GM18499 (cell line): Measurements from ENCODE around the gene ATG10.
"Not testable (repeated sequence)": the region's sequence is repeated elsewhere in the genome, so short reads cannot be mapped to it uniquely, and the experiment has no call there.

Experiments used
- ATAC-seq: cut with Tn5 transposase; IDR thresholded peaks from one replicate; pipeline ENCODE4 v1.9.1; 2021; ENCODE audit warnings: moderate number of reproducible peaks; ENCODE audit not compliant: insufficient read depth, unreplicated experiment

ATG10 gene

DNA sequence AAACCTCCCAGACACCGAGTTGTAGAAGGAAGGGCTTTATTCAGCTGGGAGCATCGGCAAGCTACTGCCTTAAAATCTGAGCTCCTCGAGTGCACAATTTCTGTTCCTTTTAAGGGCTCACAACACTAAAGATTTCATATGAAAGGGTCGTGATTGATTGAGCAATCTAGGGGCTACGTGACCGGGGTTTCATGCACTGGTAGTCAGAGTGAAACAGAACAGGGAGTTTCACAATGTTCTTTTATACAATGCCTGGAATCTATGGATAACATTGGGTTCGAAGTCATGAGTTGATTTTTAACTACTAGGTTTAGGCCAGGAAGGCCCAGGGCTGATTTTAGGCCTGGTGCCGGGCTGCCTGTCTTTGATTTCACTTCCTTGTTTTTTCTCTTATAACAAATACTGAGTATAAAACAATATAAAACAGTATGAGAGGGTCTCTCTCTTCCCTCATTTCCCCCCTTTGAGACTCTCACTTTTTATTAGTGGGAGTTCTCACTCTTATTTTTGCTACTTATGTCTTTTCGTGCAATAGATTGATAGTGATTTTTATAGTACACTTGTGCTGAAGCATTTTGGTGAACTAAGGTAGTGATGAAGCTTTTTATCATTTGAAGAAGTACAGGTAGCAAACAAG is 295.6 kb downstream of the ATG10 start:
- ATAC-seq, result not testable (repeated sequence)

- ATAC-seq, result not testable (repeated sequence)
Measured at GRCh38 chr5:82269363-82269762, 297.5 kb downstream of the ATG10 start.

- not testable (repeated sequence) for ATAC-seq
Measured at GRCh38 chr5:82272571-82273356, 300.9 kb downstream of the ATG10 start.

DNA sequence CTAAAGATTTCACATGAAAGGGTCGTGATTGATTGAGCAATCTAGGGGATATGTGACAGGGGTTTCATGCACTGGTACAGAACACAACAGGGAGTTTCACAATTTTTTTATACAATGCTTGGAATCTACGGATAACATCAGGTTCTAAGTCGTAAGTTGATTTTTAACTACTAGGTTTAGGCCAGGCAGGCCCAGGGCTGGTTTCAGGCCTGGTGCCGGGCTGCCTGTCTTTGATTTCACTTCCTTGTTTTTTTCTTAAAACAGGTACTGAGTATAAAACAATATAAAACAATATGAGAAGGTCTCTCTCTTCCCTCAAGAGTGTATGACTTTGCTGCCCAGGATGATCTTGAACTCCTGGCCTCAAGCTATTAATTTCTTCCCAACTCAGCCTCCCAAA is 301.6 kb downstream of the ATG10 start:
- ATAC-seq, result not testable (repeated sequence)

DNA sequence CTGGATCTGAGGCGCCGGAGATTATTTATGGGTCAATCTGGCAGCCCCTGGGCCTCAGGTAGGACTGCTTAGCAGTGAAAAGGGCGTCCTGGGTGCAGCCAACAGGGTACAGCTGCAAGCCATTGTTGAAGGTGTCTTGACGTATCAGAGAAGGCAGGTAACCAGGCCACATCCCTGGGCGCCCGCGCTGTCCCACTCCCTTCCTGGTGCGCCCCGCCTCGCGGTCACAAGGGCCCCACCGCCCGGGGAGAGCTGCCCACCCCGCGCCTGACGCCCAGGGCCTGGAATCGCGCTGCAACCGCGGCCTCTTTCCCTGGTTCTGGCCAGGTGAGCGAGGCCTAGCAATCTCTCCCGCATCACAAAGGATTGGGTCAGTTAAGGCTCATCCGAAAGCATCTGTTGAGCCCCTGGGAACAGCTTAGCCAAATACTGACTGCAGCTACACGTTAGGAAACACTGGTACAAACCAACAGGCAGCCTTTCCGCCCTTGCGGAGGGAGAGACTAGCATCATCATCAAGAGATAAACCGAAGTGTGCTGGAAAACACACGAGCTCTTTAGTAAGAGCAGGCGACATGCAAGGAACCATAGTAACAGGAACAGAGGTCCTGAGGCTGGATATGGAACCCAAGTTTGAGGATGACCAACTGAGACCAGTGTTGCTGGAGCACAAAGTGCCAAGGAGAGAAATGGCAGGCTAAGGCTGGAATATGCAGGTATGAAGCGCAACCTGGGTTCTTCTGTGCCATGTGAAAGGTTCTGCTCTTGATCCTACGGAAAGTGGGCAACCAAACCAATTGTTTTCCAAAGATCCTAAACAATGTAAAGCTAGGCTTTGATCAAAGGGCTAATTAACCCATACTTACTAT is 302.8 kb downstream of the ATG10 start:
- ATAC-seq, result no peak

DNA sequence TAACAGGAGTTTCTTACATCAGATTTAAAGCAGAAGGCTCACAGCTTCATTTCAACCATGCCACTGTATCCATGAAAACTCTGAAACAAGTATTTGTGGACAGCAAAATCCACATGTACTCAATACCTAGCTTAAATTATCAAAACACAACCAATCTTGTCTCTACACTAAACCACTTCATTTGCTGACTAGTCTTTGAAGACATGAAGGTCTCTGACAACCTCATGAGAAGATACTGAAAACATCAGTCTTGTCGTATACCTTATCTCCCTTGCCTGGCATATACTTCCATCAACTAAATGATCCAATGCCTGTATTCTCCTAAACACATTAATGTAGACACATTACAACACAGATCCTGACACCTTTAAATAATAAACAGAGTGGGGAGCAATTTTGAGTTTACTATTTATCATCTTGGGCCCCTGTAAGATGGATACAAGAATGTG is 303.4 kb downstream of the ATG10 start:
- ATAC-seq, result no peak

GRCh38 chr5:82276800-82277612 is 305.2 kb downstream of the ATG10 start:
- no peak for ATAC-seq

- no peak for ATAC-seq
Measured at GRCh38 chr5:82277613-82277986, 305.8 kb downstream of the ATG10 start.

GRCh38 chr5:82277987-82278710 is 306.3 kb downstream of the ATG10 start, which contains the start of gene RPS23:
Gene RPS23, minus strand, starts transcription at chr5:82278354. Its CDS starts 31 bp downstream, at chr5:82278323.
- peak; percentile 89 for ATAC-seq

GRCh38 chr5:82278711-82279370 is 307.0 kb downstream of the ATG10 start:
- no peak for ATAC-seq

GRCh38 chr5:82283893-82284292 is 312.1 kb downstream of the ATG10 start:
- no peak for ATAC-seq

DNA sequence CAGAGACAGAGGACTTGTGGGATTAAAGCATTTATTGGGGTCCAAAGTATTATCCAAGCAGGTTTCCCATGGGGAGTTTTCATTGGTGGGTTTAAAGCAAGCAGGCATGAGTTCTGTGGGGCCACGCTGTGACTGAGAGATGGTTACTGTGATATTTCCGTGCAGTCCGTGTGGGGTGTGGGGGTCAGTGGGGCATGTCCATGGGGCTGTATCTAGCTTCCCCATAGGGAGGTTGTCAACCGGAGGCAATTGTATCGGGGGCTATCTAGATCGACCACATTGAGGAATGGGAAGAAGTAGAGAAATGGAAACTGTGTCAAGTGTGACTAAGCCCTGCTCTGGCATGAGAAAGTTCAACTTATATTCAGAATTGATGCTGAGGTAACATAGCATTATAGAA is 313.4 kb downstream of the ATG10 start:
- ATAC-seq, result no peak

- no peak for ATAC-seq
Measured at GRCh38 chr5:82287625-82288024, 315.8 kb downstream of the ATG10 start.

DNA sequence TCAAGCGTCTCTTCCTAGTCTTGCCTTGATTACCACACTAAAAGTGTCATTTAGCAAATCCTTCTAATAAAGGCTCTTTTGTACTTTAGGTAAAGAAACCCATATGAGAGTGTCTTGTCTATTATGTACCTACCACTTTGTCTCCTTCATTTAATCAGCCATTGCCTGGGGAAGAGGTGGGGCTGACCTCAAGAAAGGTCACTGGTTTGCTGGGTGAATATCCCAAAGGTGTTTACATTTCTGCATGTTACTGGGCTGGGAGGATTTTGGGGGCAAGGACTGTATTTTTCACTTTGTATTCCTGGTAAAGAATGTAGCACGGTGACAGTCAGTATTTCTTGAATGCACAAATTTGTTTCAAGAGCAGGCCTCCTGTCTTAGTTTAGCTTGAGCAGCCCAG is 318.2 kb downstream of the ATG10 start:
- no peak for ATAC-seq

- no peak for ATAC-seq
Measured at GRCh38 chr5:82290908-82291307, 319.1 kb downstream of the ATG10 start.

DNA sequence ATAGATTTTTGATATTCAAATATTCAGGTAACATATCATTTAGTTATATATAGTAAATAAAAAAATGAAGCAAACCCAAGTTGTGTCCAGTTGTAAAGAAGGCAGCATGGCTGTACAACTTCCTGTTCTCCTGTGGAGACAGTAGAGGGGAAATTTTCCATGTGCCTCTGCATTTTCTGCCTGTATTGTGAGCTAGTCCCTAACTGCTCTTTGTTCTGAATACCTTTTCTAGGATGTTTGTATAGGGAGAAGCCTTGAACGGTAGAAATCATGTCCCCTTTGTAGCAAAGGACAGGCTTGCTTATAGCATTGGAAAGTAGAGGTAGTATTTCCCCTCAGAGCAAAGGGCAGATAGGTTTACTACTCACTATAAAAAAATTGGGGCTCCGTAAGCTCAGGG is 319.6 kb downstream of the ATG10 start:
- ATAC-seq, result no peak

DNA sequence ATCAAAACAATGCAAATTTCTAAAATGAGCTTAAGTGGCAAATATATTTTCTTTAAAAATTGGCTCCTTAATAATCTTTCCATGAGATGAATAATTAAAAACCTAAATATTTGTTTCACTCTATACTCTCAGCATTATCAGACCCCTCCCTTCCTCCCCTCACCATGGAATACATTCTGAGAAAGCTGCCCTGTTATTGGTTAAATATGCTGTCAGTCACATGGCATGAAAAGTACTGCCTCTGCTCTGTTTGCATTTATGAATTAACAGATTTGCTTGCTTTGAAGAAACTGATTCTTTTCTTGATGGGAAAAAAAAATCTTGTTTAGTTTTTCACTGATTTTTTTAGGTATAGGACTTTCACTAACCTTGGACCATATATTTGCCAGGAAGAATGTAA is 323.3 kb downstream of the ATG10 start:
- ATAC-seq, result no peak

DNA sequence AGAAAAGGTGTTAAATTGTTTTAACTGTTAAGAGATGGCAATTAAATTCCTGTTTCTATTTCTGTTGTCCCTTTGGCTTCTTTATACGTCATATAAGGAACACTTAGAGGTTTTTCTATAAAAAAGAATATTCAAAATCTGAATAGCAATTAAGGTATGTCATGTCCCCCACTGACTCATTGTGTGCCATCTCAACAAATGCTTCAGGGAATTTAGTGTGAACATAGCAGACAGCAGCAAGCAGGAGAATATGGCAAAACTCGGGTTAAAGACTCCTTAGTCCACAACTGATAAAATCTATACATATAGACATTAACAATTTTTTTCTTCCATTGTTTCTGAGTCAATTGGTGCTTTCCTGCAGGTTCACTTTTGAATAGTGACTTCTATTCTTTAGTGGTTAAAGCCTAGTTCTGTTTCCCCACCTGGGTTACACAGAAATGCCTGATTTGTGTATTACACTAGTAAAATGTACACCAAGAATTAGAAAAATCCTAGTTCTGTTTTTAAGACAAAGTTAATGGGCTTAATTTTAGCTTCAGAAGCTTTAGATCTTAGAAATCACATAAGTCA is 324.2 kb downstream of the ATG10 start:
- ATAC-seq, result no peak

- no peak for ATAC-seq
Measured at GRCh38 chr5:82296929-82297328, 325.1 kb downstream of the ATG10 start.
